Astrocyte of the hippocampus (primary cell): Measurements from ENCODE around the gene CTSC.
A peak's percentile ranks its signal among the peaks of the same experiment; 100 is the strongest.
"Not testable (repeated sequence)": the region's sequence is repeated elsewhere in the genome, so short reads cannot be mapped to it uniquely, and the experiment has no call there.

Source experiments
- DNase-seq: peaks from one replicate; pipeline ENCODE4 v3.0.0; 2011; ENCODE audit warnings: low read depth, low spot score

Gene CTSC

GRCh38 chr11:88352139-88352538, 14.6 kb upstream of the CTSC start:
- peak; percentile 82 for DNase-seq

- DNase-seq = no peak
Observed at GRCh38 chr11:88348870-88349269, 11.3 kb upstream of the CTSC start.

- DNase-seq = no peak
Observed at GRCh38 chr11:88345949-88346348, 8.4 kb upstream of the CTSC start.

GRCh38 chr11:88345408-88345807, 7.9 kb upstream of the CTSC start:
- peak; percentile 40 for DNase-seq

- no peak for DNase-seq
Observed at GRCh38 chr11:88344869-88345268, 7.3 kb upstream of the CTSC start.

GRCh38 chr11:88341522-88342251, 4.2 kb upstream of the CTSC start:
- DNase-seq = no peak

GRCh38 chr11:88340366-88340935, 2.9 kb upstream of the CTSC start:
- peak; percentile 38 for DNase-seq

GRCh38 chr11:88337987-88338668, 592 bp upstream of the CTSC start:
- DNase-seq = peak; percentile 58

- no peak for DNase-seq
Observed at GRCh38 chr11:88335284-88335683, 2.3 kb downstream of the CTSC start.

- DNase-seq = no peak
Observed at GRCh38 chr11:88333862-88334261, 3.7 kb downstream of the CTSC start.

GRCh38 chr11:88332851-88333250, 4.7 kb downstream of the CTSC start:
- DNase-seq = no peak

- DNase-seq = no peak
Observed at GRCh38 chr11:88330826-88331428, 6.6 kb downstream of the CTSC start.

GRCh38 chr11:88329563-88330250, 7.8 kb downstream of the CTSC start:
- no peak for DNase-seq

GRCh38 chr11:88327462-88328143, 9.9 kb downstream of the CTSC start:
- DNase-seq = no peak

GRCh38 chr11:88327061-88327460, 10.5 kb downstream of the CTSC start:
- DNase-seq = no peak

- DNase-seq = no peak
Observed at GRCh38 chr11:88326099-88326498, 11.4 kb downstream of the CTSC start.

- DNase-seq = no peak
Observed at GRCh38 chr11:88324562-88325345, 12.8 kb downstream of the CTSC start.

- not testable (repeated sequence) for DNase-seq
Observed at GRCh38 chr11:88322881-88323280, 14.7 kb downstream of the CTSC start.

GRCh38 chr11:88321412-88321811, 16.1 kb downstream of the CTSC start:
- not testable (repeated sequence) for DNase-seq

- peak; percentile 58 for DNase-seq
Observed at GRCh38 chr11:88320149-88320559, 17.4 kb downstream of the CTSC start.
